LHCN-M2 (cell line): ENCODE measurements around the gene ELMO1. TPM values are rescaled to one million over a fixed set of nuclear protein-coding genes. Genes with fewer than 3 reads are reported as not detected.

Experiments used
- DNase-seq: peaks from one replicate; pipeline ENCODE4 v3.0.0-alpha.2; 2012; ENCODE audit warnings: low read depth
- total RNA-seq: library from RNA; depleted of rRNA; stranded (reverse); fragments of >200 nt; gene quantifications from 2 replicates; pipeline ENCODE4 v1.2.3, GENCODE V29; 2014

The ELMO1 gene
- total RNA-seq, 1 experiment from 2014 or later, result not detected

DNA sequence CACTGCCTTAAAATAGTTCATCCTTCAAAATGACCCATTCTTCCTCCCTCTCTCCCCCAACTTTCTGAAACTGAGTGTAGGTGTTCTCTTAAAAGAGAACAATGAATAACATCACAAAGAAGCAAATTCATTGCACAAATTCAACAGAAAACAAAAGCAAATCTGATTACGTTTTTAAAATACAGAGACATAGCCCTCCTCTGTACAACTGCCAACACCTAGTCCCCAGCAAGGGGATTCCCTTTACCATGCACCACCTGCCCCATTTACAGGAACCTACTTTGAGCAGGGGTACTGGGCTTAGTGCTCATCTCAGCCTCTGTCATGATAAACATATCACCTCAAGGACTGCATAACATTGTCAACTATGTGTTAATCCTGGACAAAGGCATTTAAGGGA lies 421.6 kb downstream of the ELMO1 start:
- no peak for DNase-seq

DNA sequence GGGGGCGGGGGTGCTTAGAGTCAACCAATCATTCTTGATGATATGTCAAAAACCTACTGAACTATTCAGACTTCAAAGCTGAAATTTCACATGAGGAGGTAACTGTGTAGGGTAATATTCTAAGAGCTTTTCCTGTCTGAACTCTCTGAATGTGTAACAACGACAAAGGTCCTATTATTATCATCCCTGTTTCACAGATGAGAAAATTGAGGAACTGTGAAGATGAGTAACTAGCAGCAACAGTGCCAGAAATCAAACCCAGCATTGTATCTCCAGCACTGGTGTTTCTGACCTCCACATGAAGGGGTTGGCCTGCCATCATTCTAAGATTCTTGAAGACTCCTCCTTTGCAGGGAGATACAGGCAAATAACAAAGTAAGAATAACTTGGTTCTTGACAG lies 429.7 kb downstream of the ELMO1 start:
- no peak for DNase-seq

DNA sequence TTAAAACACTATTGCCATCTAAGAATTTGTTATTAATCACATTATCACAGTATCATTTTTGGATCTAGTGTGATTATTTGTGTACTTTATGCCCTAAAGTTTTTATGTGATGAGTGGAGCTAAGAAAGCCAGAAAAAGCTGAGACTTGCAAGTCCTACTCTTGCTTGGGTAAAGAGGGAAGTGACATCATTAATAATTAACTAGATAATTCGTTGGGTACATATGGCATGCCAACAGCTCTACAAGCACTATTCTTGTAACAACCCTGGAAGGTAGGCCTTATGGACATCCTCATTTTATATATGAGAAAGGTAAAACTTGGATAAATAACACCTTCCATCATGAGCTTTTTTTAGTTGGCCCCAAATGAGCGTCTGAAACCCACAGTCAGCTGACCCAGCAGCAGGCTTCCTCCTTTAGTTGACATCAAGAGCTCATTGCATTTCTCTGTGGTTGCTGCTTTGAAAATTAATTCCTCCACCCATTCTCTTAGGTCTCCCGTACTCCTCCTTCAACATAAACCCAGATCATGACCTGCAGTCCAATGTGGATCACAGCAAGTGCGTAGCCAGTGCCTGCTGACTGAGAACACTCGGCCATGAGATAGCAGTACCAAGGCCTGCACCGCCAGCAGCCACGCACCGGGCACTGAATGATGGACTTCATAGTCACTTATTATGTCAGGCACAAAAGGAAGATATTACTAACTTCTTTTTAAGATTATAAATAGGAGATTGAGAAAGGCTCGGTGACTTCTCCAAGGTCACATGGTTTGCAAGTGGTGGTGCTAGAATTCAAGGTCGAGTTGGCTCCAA lies 432.4 kb downstream of the ELMO1 start:
- DNase-seq, result no peak

DNA sequence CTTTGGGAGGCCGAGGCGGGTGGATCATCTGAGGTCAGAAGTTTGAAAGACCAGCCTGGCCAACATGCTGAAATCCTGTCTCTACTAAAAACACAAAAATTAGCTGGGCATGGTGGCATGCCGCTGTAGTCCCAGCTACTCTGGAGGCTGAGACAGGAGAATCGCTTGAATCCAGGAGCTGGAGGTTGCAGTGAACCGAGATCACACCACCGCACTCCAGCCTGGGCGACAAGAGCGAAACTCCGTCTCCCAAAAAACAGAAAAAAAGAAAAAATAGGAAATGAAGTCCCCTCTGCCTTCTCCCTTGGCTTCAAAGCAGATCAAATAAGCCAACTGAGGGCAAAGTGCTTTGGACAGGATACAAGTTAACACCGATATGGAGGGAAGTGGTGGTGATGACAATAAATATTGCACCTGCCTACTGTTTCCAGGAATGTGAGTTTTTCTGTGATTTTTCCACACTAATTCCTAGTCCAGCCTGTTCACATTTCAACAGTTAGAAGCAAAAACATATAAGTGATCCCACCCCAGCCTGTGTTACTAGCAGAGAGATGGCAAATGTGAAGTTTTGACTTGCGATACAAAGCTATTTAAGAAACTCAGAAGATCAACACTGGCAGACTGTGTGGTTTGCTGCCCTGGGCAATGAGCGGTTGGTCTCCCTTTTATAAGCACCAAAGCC lies 433.2 kb downstream of the ELMO1 start:
- DNase-seq, result no peak

DNA sequence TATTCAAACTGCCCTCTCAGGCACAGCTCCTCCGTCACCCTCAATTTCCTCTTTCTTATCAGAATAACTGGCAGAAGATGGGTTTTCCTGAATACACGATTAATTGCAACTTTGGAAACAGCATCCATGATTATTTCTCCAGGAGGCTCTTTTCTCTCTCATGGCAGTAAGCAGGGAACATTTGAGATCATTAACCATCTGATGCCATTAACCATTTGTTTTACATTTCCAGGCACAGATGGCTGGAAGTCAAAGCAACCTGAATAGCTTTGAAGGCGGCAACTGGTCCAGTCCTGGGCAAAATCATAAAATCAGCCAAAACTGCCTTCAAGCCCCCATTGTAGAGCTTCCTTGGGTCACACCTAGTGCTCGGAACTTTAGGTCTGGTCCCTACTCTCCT lies 434.9 kb downstream of the ELMO1 start:
- no peak for DNase-seq

DNA sequence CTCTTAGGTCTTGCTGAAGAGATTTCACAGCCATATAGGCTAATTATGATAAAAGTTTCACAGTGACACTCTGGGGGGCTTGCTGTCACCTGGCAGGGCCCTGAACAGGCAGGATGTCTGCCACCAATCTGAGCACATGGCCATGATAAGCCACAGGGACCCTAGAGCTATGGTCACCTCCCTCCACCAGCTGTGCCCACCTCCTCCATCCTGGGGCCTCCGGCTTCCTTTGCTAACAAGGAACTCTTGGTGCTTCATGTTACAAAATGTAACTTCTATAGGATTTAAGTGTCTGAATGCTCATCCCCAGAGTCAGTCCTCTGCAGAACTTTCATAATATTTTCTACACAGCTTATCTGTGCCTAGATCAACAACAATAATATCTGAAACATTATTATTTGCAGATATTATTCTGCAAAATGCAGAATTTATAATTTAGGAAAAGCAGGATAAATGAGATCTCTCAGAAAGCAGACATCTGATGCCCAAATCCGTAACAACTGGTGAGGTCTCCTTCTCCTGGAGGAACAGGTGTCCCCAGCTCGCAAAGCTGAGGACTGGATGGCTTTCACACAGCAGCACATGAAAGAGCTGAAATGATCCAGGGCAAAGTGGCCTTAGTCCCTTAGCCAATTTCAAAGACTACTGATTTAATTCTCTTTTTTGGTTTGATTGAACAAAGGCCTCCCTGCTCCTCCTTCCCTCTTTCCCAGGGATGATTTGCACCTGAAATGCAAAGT lies 437.3 kb downstream of the ELMO1 start:
- DNase-seq, result no peak

DNA sequence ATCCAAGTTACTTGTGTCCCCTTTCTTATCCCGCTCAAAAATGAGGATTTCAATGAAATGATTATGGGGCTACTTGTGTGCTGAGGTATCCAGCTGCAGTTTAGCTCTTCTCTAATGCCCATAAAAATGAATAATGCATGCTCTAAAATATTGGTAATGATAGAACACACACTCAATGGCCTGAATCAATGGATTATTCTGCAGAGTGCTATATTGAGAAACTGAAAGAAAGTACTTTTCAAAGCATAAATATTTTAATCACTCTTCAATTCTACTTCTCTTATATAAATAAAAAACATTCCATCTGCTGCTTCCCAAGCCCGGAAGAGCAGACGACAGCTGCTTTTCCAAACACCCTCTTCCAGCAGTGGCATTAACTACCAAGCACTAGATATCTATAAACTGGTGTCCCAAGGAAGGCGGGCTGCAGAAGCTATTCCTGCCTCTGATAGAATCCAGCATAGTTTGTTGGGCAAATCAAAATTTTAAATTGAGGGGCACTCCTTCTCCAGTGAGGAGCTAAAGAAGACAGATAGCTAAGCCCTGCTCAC lies 439.5 kb downstream of the ELMO1 start:
- DNase-seq, result no peak

DNA sequence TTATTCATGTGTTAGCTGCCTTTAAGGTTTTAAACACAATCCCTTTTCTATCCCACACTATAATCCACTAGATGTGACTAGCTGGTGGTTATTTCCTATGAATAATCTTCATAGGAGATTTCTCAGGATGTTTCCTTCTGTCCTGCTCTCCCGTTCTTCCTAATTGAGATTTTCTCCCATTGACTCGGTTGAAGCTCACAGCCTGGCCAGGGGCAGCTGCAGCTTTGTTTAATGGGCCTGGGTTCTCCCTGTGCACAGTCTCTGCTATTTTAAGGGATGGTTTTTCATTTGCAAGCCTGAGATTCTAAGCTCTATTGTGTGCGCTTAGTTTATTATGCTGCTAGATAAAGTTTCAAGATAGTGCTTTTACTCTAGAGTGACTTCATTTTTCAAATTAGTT lies 441.0 kb downstream of the ELMO1 start:
- DNase-seq, result no peak

DNA sequence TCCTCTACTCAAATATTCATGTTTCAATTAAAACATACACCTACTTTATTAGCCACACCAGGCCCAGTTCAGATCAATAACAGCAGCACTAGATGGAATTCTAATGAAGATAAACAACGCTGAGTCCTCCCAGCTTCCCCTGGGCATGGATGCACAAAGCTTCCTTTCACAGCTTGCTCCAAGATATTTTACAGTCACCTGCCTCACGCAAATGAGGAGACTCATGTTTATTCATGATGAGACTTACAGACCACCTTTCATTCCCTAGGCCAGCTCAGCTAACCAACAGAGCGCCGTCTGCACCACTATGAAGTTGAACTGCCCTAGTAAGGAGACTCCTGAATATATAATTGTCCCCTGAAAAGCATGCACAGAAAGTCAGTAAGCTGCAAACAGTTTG lies 441.4 kb downstream of the ELMO1 start:
- DNase-seq, result no peak

DNA sequence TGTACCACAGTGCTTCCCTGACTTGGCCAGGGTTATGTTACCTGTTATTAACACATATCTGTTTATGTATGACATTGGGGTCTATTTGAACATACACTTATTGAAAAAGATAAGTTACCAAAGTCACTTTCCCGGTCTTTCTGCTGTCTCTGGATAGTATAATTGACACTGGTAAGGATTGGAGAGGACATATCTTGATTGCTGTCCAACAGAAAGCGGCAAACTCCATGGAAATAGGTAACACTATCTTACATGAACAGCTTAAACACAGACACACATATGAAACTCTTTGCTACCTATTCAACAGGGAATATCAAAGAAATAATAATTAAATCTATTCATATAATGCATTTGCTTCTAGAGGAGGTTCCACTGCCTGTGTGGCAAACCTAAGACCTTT lies 441.9 kb downstream of the ELMO1 start:
- no peak for DNase-seq

DNA sequence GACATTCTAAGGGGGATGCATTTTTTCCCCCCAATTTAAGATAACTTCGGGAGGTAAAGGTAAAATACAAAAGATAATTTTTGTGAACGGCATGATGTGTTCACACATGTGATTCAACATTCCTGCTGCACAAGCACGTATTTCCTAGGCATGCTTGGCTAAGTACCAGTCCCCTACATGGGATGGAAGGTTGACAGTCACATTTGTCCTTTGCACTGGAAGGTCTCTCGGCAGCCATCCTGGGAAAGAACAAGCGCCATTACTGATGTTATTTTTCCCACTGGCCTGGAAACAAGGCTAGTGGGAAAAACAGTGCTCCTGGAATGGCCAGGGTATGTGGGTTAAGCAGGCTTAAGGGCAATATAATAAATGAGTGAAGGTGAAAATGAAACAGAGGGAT lies 448.2 kb downstream of the ELMO1 start:
- DNase-seq, result no peak

DNA sequence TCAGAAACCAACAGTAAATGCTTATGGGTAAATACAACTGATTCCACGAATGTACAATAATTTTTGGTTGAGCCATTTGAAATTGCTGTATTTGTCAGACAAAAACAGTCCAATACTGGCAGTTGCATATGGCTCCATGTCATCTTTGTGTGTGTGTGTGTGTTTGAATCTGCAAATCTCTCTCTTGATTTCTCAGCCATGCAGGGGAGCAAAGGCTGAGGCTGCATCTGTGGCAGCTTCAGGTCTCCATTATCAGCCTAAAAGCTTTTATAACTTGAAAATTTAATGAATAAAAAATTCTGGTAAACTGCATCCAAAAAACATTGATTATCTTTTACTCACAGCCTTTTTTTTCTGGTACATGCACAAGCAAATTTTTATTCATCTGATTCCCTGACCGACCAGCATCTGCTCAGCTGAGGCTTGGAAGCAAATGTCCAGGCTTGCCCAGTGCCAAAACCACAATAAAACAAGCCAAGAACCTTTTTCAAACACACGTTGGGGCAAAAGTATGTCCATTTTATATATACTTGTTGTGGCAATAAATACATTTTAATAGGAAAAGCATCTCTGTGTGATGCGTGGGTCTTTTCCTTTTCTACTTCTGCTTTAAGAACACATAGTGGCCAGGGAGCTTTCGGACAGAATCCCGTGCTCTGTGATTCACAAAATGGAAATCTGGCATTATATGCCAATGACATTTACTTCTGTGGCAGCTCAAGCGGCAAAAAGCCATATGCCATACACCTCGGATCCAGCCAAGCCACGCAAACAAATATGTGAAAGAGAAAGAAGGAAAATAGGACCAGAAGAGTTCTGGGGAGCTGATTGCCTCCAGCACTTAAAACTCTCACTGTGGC lies 448.8 kb downstream of the ELMO1 start:
- DNase-seq, result no peak

DNA sequence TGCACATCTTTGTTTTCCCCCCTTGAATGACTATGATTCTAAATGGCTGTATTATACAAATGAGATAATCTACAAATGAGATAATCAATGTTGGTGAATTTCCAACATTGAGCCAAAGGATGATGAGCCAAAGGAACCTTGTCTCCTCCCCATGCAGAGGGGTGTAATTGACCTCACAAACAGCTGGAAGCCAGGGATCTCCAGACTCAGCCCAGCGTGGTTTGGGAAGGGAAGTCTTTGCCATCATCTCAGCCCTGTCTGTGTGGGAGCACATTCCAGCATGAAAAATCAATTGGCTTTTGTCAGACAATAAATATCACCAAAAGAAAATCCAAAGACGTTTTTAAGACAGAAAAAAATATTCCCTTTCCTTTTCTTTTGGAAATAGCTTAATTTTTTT lies 452.9 kb downstream of the ELMO1 start:
- DNase-seq, result no peak

DNA sequence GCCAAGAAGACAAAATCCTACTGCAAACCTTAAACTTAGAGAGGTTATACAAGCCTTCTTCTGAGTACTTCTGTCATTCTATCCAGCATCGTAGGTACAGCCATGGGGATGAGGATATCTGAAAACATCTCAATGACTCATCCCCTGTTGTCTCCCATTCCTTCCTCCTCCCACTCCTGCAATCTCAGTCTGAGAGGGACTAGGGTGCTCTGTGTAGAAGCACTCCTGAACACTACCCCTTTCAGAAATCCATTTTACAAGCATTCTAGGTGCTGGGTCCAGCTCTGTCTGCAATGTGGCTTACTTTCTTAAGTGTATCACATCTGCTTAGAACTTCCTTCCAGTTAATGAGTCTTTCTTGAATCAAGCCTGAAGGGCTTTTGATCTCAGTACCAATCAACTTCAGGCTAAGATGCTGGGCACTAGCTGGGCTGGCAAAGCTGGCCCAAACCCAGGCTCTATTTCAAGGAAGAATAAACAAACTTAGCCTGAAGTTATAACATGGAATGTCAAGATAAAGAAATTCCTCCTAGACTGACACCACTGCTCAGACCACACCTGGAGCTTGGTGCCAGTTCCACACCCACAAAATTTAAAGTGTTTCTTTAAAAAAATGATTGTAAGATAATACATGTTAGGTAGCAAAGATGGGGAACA lies 454.1 kb downstream of the ELMO1 start:
- DNase-seq, result no peak

DNA sequence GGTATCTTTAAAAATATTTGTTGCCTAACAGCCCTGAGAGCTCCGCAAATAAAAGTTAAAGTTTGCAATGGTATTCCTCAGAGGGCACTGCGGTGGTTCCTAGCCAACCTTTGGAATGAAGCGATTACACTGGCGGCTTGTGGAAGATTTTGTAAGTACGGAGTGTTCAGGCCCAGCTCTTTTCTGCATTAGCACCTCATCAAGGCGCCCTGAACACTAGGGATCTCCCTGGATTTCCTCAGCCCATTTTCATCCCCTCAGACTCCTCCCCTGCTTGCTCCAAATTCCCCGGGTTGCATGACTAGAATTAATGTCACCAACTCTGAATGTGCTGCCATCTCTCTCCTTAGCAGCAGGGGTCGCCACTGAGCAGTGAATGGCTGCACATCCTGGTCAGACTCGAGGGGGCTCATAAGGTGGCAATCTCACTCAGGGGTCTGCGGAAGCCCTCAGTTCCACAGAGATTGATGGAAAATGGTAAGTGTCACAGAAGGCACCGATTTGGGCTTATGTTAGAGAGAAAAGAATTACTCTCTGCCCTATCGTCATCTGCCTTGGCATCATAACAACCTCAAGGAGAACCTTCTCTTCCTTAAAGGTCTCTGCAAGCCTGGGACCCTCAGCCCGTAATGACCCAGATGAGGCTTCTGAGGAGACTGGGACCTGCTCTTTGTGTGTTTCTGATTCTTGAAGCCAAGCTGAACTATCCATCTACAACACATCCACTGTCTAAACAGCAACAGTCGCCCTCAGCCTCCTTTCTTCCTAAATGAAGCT lies 461.5 kb downstream of the ELMO1 start:
- DNase-seq, result peak; percentile 60

DNA sequence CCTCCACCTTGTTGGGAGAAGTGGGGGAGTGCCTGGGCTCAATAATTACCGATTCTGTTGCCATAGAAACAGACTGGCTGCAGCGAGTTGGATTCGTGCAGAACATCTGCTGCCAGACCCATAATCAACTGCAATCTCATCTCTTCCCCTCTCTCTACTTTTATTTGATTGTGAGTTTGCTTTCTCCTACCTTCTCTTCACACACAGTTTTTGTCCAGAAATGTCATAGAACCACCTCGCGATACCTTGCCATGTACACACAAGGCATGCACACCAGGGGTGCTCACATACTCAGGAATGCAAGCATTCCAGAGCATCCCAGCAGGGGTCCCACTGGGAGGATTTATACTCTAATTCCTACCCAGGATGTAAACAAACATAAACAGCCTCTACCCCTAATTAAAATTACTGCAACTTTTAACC lies 462.1 kb downstream of the ELMO1 start:
- DNase-seq, result no peak

DNA sequence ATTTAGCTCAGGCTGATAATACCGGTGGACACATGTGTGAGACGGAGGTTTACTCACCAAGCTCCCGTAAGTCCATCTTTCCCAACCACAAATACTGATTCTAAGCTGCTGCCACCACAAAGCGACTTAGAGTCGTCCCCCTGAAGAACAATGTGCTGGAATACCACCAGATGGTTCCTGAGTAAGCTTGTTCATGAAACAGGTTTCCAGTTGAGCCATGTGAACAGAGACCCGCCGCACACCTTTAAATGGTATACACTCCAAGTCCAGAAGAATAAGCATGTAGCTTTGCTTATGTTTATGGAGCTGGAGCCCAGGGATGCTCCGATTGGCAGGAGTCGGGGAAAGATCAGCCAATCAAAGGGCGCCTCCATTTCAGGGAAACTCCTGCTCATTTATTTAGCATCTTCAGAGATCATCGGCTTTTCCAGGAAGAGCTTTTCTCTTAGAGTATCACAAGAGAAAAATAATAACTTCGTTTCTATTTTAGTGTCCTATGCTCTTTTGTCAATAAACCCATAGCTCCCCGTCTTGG lies 462.7 kb downstream of the ELMO1 start:
- no peak for DNase-seq

DNA sequence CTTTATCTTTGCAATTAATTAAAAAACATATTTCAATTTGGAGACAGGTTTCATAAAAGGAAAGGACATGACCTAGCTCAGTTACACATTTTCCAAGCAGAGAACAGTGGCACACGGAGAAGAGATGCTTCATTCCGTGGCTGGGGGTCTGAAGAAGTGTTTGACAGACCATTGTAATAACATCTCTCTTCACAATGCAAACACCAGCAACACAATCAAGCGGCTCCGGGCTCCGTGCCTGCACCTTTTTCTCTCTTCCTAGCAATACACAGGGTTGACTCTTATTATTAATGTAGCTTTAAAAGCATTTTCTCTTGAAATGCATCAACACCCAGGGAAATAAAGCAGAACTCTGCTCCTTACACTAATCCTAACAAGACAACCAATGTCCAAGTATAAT lies 463.3 kb downstream of the ELMO1 start:
- no peak for DNase-seq

DNA sequence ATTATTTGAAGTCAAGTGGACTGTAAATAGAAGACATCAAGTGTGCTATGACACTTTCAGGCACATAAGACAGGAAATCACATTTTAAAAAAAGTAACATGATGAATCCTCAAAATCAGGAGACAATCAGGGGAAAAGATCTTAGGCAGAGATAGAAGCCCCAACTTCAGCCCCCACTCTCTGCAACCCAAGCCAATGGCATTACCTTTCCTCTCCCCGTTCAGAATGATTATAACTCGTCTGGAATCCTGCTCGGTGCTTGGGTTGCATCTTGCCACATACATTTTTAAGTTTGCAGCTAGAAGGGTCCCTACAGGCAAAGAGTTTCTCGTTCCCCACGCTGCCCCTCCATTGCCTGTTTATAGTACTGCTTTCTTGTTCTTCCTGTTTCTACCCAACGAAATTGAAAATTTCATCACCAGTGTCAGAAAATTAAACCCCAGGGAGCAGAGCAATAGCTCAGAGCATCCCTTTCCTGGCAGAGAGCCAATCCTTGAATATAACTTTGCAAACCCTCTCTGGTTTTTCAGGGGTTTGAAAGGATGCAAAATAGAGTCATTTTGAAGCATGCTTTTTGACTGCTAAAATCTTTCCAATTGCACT lies 463.9 kb downstream of the ELMO1 start:
- DNase-seq, result no peak
